HepG2 (cell line): ENCODE data around the gene PXYLP1. TPM values are rescaled to one million over a fixed set of nuclear protein-coding genes. Genes with fewer than 3 reads are reported as not detected.
A peak's percentile ranks its signal among the peaks of the same experiment; 100 is the strongest.

Experiments used
- ASH2L ChIP-seq: fragments of 300-600, 200-600 bp; sonication (generic); IDR thresholded peaks from 2 replicates; pipeline ENCODE4 v1.7.0; 2017; ENCODE audit warnings: low read depth, mild to moderate bottlenecking, moderate library complexity, mixed read lengths, low read length; ENCODE audit not compliant: insufficient read length
- ATF7 ChIP-seq, 2 experiments: fragments of 450-650 bp in 1 of 2; sonication (generic) in 1 of 2; formaldehyde crosslinking in 1 of 2; IDR thresholded peaks; 2 replicates each; pipeline versions ENCODE4 v1.4.0 to v1.6.1; 2016 to 2020; ENCODE audit warnings: antibody characterized with exemption in 1 of 2, mild to moderate bottlenecking in 1 of 2, missing genetic modification reagents in 1 of 2
- EHMT2 ChIP-seq: fragments of 200-600 bp; sonication (generic); IDR thresholded peaks from 2 replicates; pipeline ENCODE4 v1.7.0; 2017; ENCODE audit warnings: antibody characterized with exemption, low read depth, low read length, borderline replicate concordance
- ELF3 ChIP-seq: IDR thresholded peaks from 2 replicates; pipeline ENCODE4 v1.6.1; 2016; ENCODE audit warnings: missing genetic modification reagents, missing compliant biosample characterization
- FOXA3 ChIP-seq: IDR thresholded peaks from 2 replicates; pipeline ENCODE4 v1.6.1; 2016; ENCODE audit warnings: missing genetic modification reagents, missing compliant biosample characterization
- GATAD1 ChIP-seq: IDR thresholded peaks from 2 replicates; pipeline ENCODE4 v1.6.1; 2016; ENCODE audit warnings: missing genetic modification reagents, missing compliant biosample characterization
- HDAC1 ChIP-seq: sonication (generic); formaldehyde crosslinking; IDR thresholded peaks from 2 replicates; pipeline ENCODE4 v1.5.1; 2020; ENCODE audit warnings: mild to moderate bottlenecking, missing genetic modification reagents
- HMG20B ChIP-seq: conservative IDR thresholded peaks from 2 replicates; pipeline ENCODE4 v1.6.1; 2016; ENCODE audit warnings: missing genetic modification reagents, missing compliant biosample characterization
- IRF1 ChIP-seq: sonication (generic); formaldehyde crosslinking; IDR thresholded peaks from 2 replicates; pipeline ENCODE4 v1.4.0; 2020; ENCODE audit warnings: low read depth, mild to moderate bottlenecking, missing genetic modification reagents
- IRF9 ChIP-seq: sonication (generic); formaldehyde crosslinking; IDR thresholded peaks from 2 replicates; pipeline ENCODE4 v1.8.0; 2022; ENCODE audit warnings: missing genetic modification reagents, mild to moderate bottlenecking, borderline replicate concordance
- JDP2 ChIP-seq: sonication (generic); formaldehyde crosslinking; IDR thresholded peaks from 2 replicates; pipeline ENCODE4 v1.8.1; 2022; ENCODE audit warnings: missing genetic modification reagents, borderline replicate concordance
- LCORL ChIP-seq, 2 experiments: fragments of 450-650 bp in 1 of 2; sonication (generic) in 1 of 2; formaldehyde crosslinking in 1 of 2; IDR thresholded peaks; 2 replicates each; pipeline versions ENCODE4 v1.5.0 to v1.6.1; 2017 to 2020; ENCODE audit warnings: antibody characterized with exemption in 1 of 2, missing genetic modification reagents in 1 of 2
- MZF1 ChIP-seq: sonication (generic); formaldehyde crosslinking; IDR thresholded peaks from 2 replicates; pipeline ENCODE4 v1.8.1; 2023; ENCODE audit warnings: mild to moderate bottlenecking, missing genetic modification reagents, borderline replicate concordance
- PATZ1 ChIP-seq: sonication (generic); formaldehyde crosslinking; IDR thresholded peaks from 2 replicates; pipeline ENCODE4 v1.4.0; 2020; ENCODE audit warnings: missing genetic modification reagents
- SKI ChIP-seq: fragments of 450-650 bp; IDR thresholded peaks from one replicate; pipeline ENCODE4 v1.6.1; 2018; ENCODE audit warnings: mild to moderate bottlenecking; ENCODE audit not compliant: partially characterized antibody
- THAP7 ChIP-seq: sonication (generic); formaldehyde crosslinking; IDR thresholded peaks from 2 replicates; pipeline ENCODE4 v1.8.1; 2023; ENCODE audit warnings: mild to moderate bottlenecking, missing genetic modification reagents
- WIZ ChIP-seq: sonication (generic); formaldehyde crosslinking; IDR thresholded peaks from 2 replicates; pipeline ENCODE4 v1.5.1; 2020; ENCODE audit warnings: mild to moderate bottlenecking, missing genetic modification reagents
- ZFP36L1 ChIP-seq: sonication (generic); formaldehyde crosslinking; IDR thresholded peaks from 2 replicates; pipeline ENCODE4 v1.8.0; 2022; ENCODE audit warnings: mild to moderate bottlenecking, missing genetic modification reagents, moderate library complexity
- ZFP36L2 ChIP-seq: sonication (generic); formaldehyde crosslinking; IDR thresholded peaks from 2 replicates; pipeline ENCODE4 v1.4.0; 2020; ENCODE audit warnings: missing genetic modification reagents
- ZMYM2 ChIP-seq: sonication (generic); formaldehyde crosslinking; IDR thresholded peaks from 2 replicates; pipeline ENCODE4 v1.8.0; 2022; ENCODE audit warnings: mild to moderate bottlenecking, missing genetic modification reagents
- ZNF24 ChIP-seq: fragments of 450-650 bp; IDR thresholded peaks from 2 replicates; pipeline ENCODE4 v1.6.1; 2017; ENCODE audit warnings: antibody characterized with exemption, mild to moderate bottlenecking
- ZNF891 ChIP-seq: sonication (generic); formaldehyde crosslinking; IDR thresholded peaks from 2 replicates; pipeline ENCODE4 v1.5.0; 2020; ENCODE audit warnings: mild to moderate bottlenecking, missing genetic modification reagents
- polyA plus RNA-seq, 8 experiments: library from polyadenylated mRNA; depleted of rRNA in 3 of 8; stranded (reverse) in 7 of 8; unstranded in 1 of 8; fragments of >200 nt; fragmentation: Illumina TruSeq in 4 of 8; extraction: Trizol in 4 of 8; gene quantifications; 2 replicates each; pipeline versions ENCODE4 v1.2.1 to v1.2.3, GENCODE V29; 2011 to 2016; ENCODE audit warnings: low read depth in 4 of 8, missing spikeins in 1 of 8, mixed read lengths in 1 of 8; ENCODE audit not compliant: insufficient read depth in 1 of 8
- total RNA-seq, 5 experiments: library from RNA; depleted of rRNA; stranded (reverse); fragments of >200 nt; fragmentation: Illumina TruSeq; extraction: Trizol; gene quantifications; 2 replicates each; pipeline ENCODE4 v1.2.3, GENCODE V29; 2016; ENCODE audit warnings: low read depth in 1 of 5
- TF ChIP-seq, protein P1 (sequence below): sonication (generic); formaldehyde crosslinking; IDR thresholded peaks from 2 replicates; pipeline ENCODE4 v1.5.0; 2020; ENCODE audit warnings: mild to moderate bottlenecking, missing genetic modification reagents, moderate library complexity

Gene PXYLP1
- total and polyA plus RNA-seq, 2 of the 13 experiments (the other 11 are each of a cell fraction or from before 2014, with no cell fraction given): 4.9 to 8.1 TPM

GRCh38 chr3:141255846-141256261, 24.2 kb downstream of the PXYLP1 start (continued):
- TF ChIP-seq EHMT2 (no peak), LCORL (IDR thresholded peaks at IDR 0.05) (no peak), LCORL (CRISPR knock-in tag; IDR thresholded peaks at IDR 0.05) (no peak), HMG20B (CRISPR knock-in tag) (no peak), ZMYM2 (CRISPR knock-in tag) (no peak), ZFP36L2 (no peak), PATZ1 (0 out of 2 replicates have a peak, but pooled peaks have one; percentile 17), IRF9 (no peak), THAP7 (CRISPR knock-in tag) (0 out of 2 replicates have a peak, but pooled peaks have one; percentile 23), GATAD1 (CRISPR knock-in tag) (no peak), ZFP36L1 (CRISPR knock-in tag) (no peak), ZNF24 (no peak), ZNF891 (no peak), ATF7 (IDR thresholded peaks at IDR 0.05) (no peak), ATF7 (CRISPR knock-in tag; IDR thresholded peaks at IDR 0.05) (no peak), IRF1 (CRISPR knock-in tag) (no peak), ASH2L (no peak), FOXA3 (CRISPR knock-in tag) (no peak), SKI (no peak), JDP2 (CRISPR knock-in tag) (no peak), WIZ (CRISPR knock-in tag) (no peak), MZF1 (CRISPR knock-in tag) (no peak), ELF3 (CRISPR knock-in tag) (no peak), HDAC1 (no peak)
- TF ChIP-seq, protein P1, sequence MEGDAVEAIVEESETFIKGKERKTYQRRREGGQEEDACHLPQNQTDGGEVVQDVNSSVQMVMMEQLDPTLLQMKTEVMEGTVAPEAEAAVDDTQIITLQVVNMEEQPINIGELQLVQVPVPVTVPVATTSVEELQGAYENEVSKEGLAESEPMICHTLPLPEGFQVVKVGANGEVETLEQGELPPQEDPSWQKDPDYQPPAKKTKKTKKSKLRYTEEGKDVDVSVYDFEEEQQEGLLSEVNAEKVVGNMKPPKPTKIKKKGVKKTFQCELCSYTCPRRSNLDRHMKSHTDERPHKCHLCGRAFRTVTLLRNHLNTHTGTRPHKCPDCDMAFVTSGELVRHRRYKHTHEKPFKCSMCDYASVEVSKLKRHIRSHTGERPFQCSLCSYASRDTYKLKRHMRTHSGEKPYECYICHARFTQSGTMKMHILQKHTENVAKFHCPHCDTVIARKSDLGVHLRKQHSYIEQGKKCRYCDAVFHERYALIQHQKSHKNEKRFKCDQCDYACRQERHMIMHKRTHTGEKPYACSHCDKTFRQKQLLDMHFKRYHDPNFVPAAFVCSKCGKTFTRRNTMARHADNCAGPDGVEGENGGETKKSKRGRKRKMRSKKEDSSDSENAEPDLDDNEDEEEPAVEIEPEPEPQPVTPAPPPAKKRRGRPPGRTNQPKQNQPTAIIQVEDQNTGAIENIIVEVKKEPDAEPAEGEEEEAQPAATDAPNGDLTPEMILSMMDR (CRISPR knock-in tag): peak; percentile 69
